ENCODE measurements around the gene RIPPLY2. TPM values are rescaled to one million over a fixed set of nuclear protein-coding genes. Genes with fewer than 3 reads are reported as not detected.
A peak's percentile ranks its signal among the peaks of the same experiment; 100 is the strongest.

Gene RIPPLY2
- polyA plus RNA-seq, 1 of the 3 experiments (the other 2 are of a cell fraction) = 0.33 TPM

DNA sequence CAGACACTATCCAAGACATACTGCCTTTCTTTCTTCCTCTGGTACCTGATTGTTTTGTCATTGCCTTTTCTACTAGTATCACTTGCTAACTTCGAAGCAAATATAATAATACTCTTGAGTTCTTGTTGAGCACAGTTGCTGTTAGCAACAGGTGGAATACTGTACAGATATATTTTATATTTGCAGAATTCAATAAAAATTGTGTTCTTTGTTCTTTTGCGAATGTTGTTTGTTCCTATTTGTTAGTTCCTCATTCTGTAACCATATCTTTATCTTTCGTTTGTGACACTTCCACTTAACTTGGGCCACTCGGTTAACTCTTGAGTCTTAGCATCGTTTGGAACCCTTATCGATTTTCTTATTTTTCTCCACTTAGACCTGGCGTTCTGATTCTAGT, 7.2 kb downstream of the RIPPLY2 start:
- ChIA-PET CTCF (interaction anchor here (0.6 to 2.2 kb wide), 9 partner anchors 19 to 638 kb away, joined by 3 to 8 read pairs (median 3); partner anchors contain the start of gene CEP162), POLR2A (interaction anchor here (1.3 to 1.4 kb wide), 2 partner anchors 152 to 245 kb away, joined by 4 to 6 read pairs; partner anchors contain the start of gene SNAP91)
- WGBS (ENCODE audit: low lambda C conversion rate) = 7% methylated on average over 7 of the region's 7 CpGs
- TF ChIP-seq EZH2phosphoT487 (IDR thresholded peaks at IDR 0.05; ENCODE audit: borderline replicate concordance, low read depth) (no peak), REST (IDR thresholded peaks at IDR 0.05; ENCODE audit: low read depth, low read length) (no peak)
- Histone ChIP-seq H3K9me2 (no peaks in the 10 kb centered on the region), H3K9ac (peak overlapping the region; percentile 68), H3K4me2 (peak overlapping the region; percentile 88), H3K27me3 (ENCODE audit: insufficient read depth) (no peaks in the 10 kb centered on the region), H3K4me1 (ENCODE audit: control insufficient read depth in 1 of 2, insufficient read depth in 2 of 2, low read depth in 1 of 2, low read length in 1 of 2) (peaks cover 4 to 12% of the 10 kb centered on the region in 2 experiments; a peak in 3 of 4 replicates), H3K79me2 (ENCODE audit: insufficient read depth) (peaks cover 31% of the 10 kb centered on the region), H3F3A (replicated peaks; ENCODE audit: insufficient read depth) (no peaks in the 10 kb centered on the region), H2AFZ (ENCODE audit: low read depth) (no peak overlapping the region; the same call in 1 of the 2 replicates), H3K27ac (ENCODE audit: low read depth in 2 of 2, low read length in 1 of 2) (no peak overlapping the region; a peak in 1 of 4 replicates), H3K4me3 (ENCODE audit: low read depth in 2 of 2, low read length in 1 of 2) (peak overlapping the region; percentile 69 to 85), H3K36me3 (replicated peaks in 1 of 2; ENCODE audit: control insufficient read depth in 1 of 2, insufficient read depth in 2 of 2, low read length in 1 of 2) (peaks cover 5 to 15% of the 10 kb centered on the region in 2 experiments), H4K20me1 (ENCODE audit: insufficient read depth) (peaks cover 6% of the 10 kb centered on the region; the same call in 1 of the 2 replicates), H3K9me3 (no peaks in the 10 kb centered on the region)
- no peak for DNase-seq

DNA sequence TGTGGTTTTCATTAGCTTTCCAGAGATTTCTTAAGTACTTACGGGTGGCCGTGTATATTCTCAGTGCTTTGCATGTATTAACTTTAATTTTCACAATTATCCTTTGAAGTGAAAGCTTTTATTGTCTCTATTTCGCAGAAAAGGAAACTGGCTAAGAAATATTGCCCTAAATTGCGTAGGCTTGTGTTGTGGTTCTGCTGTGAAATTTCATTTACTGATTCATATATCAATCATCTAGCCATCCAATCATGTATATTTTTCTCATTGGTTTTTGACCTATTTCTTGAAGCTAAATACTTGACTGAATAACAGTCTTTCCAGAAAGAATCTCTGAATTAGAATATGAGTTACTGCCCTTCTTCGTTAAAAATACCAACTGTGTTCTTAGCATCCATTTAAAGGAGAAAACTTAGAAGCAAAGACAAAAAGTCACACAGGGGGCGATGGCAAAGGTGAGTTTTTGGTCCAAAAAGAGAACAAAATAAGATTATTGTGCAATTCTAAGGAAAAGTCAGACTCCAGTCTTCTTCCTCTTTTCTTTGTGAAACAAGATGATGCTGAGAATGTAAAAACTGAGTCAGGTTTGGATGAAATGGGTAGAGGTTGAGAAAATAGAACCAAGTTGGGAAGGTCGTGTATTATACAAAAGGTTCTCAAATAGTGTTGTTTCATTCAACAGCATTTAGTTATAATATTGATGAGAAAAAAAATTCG, 7.8 kb downstream of the RIPPLY2 start:
- Histone ChIP-seq H4K20me1 (ENCODE audit: insufficient read depth) (peaks cover 6% of the 10 kb centered on the region; the same call in 1 of the 2 replicates), H3K4me3 (ENCODE audit: low read depth in 2 of 2, low read length in 1 of 2) (peak overlapping the region; percentile 69 to 85; a peak in 3 of 4 replicates), H3K9ac (no peak overlapping the region), H3K4me2 (peak overlapping the region; percentile 88), H3K36me3 (replicated peaks in 1 of 2; ENCODE audit: control insufficient read depth in 1 of 2, insufficient read depth in 2 of 2, low read length in 1 of 2) (peaks cover 9 to 21% of the 10 kb centered on the region in 2 experiments), H3K27me3 (ENCODE audit: insufficient read depth) (no peaks in the 10 kb centered on the region), H3F3A (replicated peaks; ENCODE audit: insufficient read depth) (no peaks in the 10 kb centered on the region), H2AFZ (ENCODE audit: low read depth) (no peak overlapping the region), H3K4me1 (ENCODE audit: control insufficient read depth in 1 of 2, insufficient read depth in 2 of 2, low read depth in 1 of 2, low read length in 1 of 2) (peaks cover 4 to 10% of the 10 kb centered on the region in 2 experiments; a peak in 3 of 4 replicates), H3K9me2 (no peaks in the 10 kb centered on the region), H3K27ac (ENCODE audit: low read depth in 2 of 2, low read length in 1 of 2) (no peak overlapping the region), H3K9me3 (no peaks in the 10 kb centered on the region), H3K79me2 (ENCODE audit: insufficient read depth) (peaks cover 31% of the 10 kb centered on the region)
- WGBS (ENCODE audit: low lambda C conversion rate) = 74% methylated on average over 8 of the region's 8 CpGs
- TF ChIP-seq, protein P1, sequence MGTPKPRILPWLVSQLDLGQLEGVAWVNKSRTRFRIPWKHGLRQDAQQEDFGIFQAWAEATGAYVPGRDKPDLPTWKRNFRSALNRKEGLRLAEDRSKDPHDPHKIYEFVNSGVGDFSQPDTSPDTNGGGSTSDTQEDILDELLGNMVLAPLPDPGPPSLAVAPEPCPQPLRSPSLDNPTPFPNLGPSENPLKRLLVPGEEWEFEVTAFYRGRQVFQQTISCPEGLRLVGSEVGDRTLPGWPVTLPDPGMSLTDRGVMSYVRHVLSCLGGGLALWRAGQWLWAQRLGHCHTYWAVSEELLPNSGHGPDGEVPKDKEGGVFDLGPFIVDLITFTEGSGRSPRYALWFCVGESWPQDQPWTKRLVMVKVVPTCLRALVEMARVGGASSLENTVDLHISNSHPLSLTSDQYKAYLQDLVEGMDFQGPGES (IDR thresholded peaks at IDR 0.05; ENCODE audit: low read depth, low read length) = no peak
- TF ChIP-seq TAF1 (IDR thresholded peaks at IDR 0.05; ENCODE audit: borderline replicate concordance, low read depth, low read length) = no peak
- TF ChIP-seq, protein P2, sequence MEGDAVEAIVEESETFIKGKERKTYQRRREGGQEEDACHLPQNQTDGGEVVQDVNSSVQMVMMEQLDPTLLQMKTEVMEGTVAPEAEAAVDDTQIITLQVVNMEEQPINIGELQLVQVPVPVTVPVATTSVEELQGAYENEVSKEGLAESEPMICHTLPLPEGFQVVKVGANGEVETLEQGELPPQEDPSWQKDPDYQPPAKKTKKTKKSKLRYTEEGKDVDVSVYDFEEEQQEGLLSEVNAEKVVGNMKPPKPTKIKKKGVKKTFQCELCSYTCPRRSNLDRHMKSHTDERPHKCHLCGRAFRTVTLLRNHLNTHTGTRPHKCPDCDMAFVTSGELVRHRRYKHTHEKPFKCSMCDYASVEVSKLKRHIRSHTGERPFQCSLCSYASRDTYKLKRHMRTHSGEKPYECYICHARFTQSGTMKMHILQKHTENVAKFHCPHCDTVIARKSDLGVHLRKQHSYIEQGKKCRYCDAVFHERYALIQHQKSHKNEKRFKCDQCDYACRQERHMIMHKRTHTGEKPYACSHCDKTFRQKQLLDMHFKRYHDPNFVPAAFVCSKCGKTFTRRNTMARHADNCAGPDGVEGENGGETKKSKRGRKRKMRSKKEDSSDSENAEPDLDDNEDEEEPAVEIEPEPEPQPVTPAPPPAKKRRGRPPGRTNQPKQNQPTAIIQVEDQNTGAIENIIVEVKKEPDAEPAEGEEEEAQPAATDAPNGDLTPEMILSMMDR (IDR thresholded peaks at IDR 0.05) = no peak
- TF ChIP-seq JUND (IDR thresholded peaks at IDR 0.05) = no peak
- TF ChIP-seq RAD21 (IDR thresholded peaks at IDR 0.05; ENCODE audit: low read length) = no peak
- TF ChIP-seq FOXJ3 (CRISPR knock-in tag; IDR thresholded peaks at IDR 0.05) = no peak
- ChIA-PET CTCF (interaction anchor here (1.0 to 2.2 kb wide), 4 partner anchors 42 to 366 kb away, joined by 3 to 8 read pairs (median 3); partner anchors contain the start of gene CEP162), POLR2A (no interaction called here)
- no peak for DNase-seq
